Measurements from ENCODE around the gene LHPP.

DNA sequence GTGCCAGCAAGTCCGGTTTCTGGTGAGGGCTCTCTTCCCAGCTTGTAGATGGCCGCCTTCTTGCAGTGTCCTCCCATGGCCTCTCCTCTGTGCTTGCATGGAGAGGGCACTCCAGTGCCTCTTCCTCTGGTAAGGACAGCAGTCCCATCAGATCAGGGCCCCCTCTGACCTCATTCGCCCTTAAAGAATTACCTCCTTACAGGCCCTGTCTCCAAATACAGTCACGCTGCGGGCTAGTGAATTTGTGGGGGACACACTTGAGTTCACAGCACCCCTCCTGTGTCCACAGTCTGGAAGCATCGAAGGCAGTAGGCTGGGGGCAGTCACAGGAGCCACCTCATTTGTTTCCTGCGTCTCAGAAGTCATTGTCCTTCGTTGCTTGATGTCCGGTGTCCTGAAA lies 54.6 kb downstream of the LHPP start:
- no peak for TF ChIP-seq POLR2AphosphoS5 (IDR thresholded peaks at IDR 0.05; ENCODE audit: low read depth, low read length)
- TF ChIP-seq POLR2A (IDR thresholded peaks at IDR 0.05; ENCODE audit: low read depth, low read length) = no peak

All from GM12892 (cell line).